Gastroesophageal sphincter (tissue), 4 donors: ENCODE data around the gene GRHPR. TPM values are rescaled to one million over a fixed set of nuclear protein-coding genes. Genes with fewer than 3 reads are reported as not detected.

Experiments
- ATAC-seq: fragments of 150-250 bp; one replicate; pipeline ENCODE4 v1.9.1; 2016; ENCODE audit warnings: mild to moderate bottlenecking, moderate library complexity
- H3K27ac ChIP-seq, 4 donors: fragments of 200-600 bp; sonication (generic) in 3 of 4; 1 replicate in 3 of 4; 2 replicates in 1 of 4; pipeline ENCODE4 v1.5.1; 2016 to 2019
- H3K27me3 ChIP-seq: fragments of 200-600 bp; sonication (generic); one replicate; pipeline ENCODE4 v1.5.1; 2019
- H3K36me3 ChIP-seq, 2 donors: fragments of 200-600 bp; sonication (generic); one replicate each; pipeline ENCODE4 v1.5.1; 2019; ENCODE audit warnings: control low read depth in 1 of 2
- H3K4me1 ChIP-seq, 3 donors: fragments of 200-600 bp; sonication (generic); 1 replicate in 2 of 3; 2 replicates in 1 of 3; pipeline ENCODE4 v1.5.1; 2016 to 2019; ENCODE audit warnings: control low read depth in 2 of 3
- H3K4me3 ChIP-seq, 2 donors: fragments of 200-600 bp; sonication (generic); one replicate each; pipeline ENCODE4 v1.5.1; 2019; ENCODE audit warnings: mild to moderate bottlenecking in 1 of 2, moderate library complexity in 1 of 2
- H3K9me3 ChIP-seq, 3 donors: fragments of 200-600 bp; sonication (generic); one replicate each; pipeline ENCODE4 v1.5.1; 2017 to 2019; ENCODE audit warnings: control low read depth in 2 of 3
- CTCF ChIP-seq, 4 experiments: fragments of 200-600 bp in 2 of 4; fragments of 450-650 bp in 2 of 4; sonication (generic) in 1 of 4; IDR thresholded peaks; one replicate each; pipeline ENCODE4 v1.5.1; 2017 to 2019; ENCODE audit warnings: antibody characterized with exemption in 4 of 4, mild to moderate bottlenecking in 2 of 4, moderate library complexity in 2 of 4
- EP300 ChIP-seq: sonication (generic); formaldehyde crosslinking; IDR thresholded peaks from one replicate; pipeline ENCODE4 v1.6.1; 2017; ENCODE audit warnings: antibody characterized with exemption, mild to moderate bottlenecking
- POLR2A ChIP-seq, 2 donors: fragments of 450-650 bp; IDR thresholded peaks; one replicate each; pipeline ENCODE4 v1.6.1; 2017; ENCODE audit warnings: antibody characterized with exemption in 2 of 2, mild to moderate bottlenecking in 2 of 2, moderate library complexity in 1 of 2
- POLR2AphosphoS5 ChIP-seq: sonication (generic); formaldehyde crosslinking; IDR thresholded peaks from one replicate; pipeline ENCODE4 v1.6.1; 2017; ENCODE audit warnings: antibody characterized with exemption
- WGBS, 2 donors: methylation state at CpG; one replicate each; pipeline ENCODE4 v1.1.5; 2018; ENCODE audit warnings: low coverage in 1 of 2; 5-methylcytosine and 5-hydroxymethylcytosine counted together
- total RNA-seq, 4 donors: library from RNA; depleted of rRNA; stranded (reverse); fragments of >200 nt; gene quantifications; one replicate each; pipeline ENCODE4 v1.1.0, GENCODE V29; 2016

Gene GRHPR
- total RNA-seq, 4 donors from 2014 or later = 119 to 144 (median 134) TPM

GRCh38 chr9:37414503-37414943 is 8.0 kb upstream of the GRHPR start:
- H3K9me3 ChIP-seq = no peaks in the 10 kb centered on the region
- WGBS, 2 donors = 100% methylated on average over 5 of the region's 10 CpGs; no CpG with 5 or more reads in 1 of the 2 donors
- H3K36me3 ChIP-seq = no peaks in the 10 kb centered on the region
- H3K27me3 ChIP-seq = no peaks in the 10 kb centered on the region
- no peak overlapping the region for H3K4me3 ChIP-seq
- peaks cover 0 to 13% (median 0%) of the 10 kb centered on the region in 3 donors for H3K4me1 ChIP-seq
- peak overlapping the region; percentile 6 to 84 (median 78) for H3K27ac ChIP-seq
- no peak for TF ChIP-seq POLR2AphosphoS5
- no peak for TF ChIP-seq EP300
- no peak for ATAC-seq

- ATAC-seq = peak; percentile 80
- peak overlapping the region in 1 of 2 donors; percentile 3 for H3K4me3 ChIP-seq
- no peaks in the 10 kb centered on the region for H3K27me3 ChIP-seq
- 15 to 22% methylated on average over 13 to 18 of the region's 22 CpGs for WGBS, 2 donors
- TF ChIP-seq EP300 (no peak), CTCF (IDR thresholded peaks at IDR 0.05) (peak in 3 of 4 experiments; percentile 84 to 88 (median 87)), POLR2AphosphoS5 (peak; percentile 4), POLR2A (IDR thresholded peaks at IDR 0.05) (no peak)
- H3K9me3 ChIP-seq = no peaks in the 10 kb centered on the region
- H3K36me3 ChIP-seq = no peaks in the 10 kb centered on the region
- H3K4me1 ChIP-seq = peaks cover 0 to 13% (median 0%) of the 10 kb centered on the region in 3 donors
- H3K27ac ChIP-seq = peak overlapping the region; percentile 6 to 84 (median 78)
Observed at GRCh38 chr9:37415011-37415719, 7.3 kb upstream of the GRHPR start.

- Histone ChIP-seq H3K27ac (no peak overlapping the region), H3K4me1 (peaks cover 0 to 21% (median 0%) of the 10 kb centered on the region in 3 donors), H3K4me3 (no peak overlapping the region), H3K27me3 (no peaks in the 10 kb centered on the region), H3K9me3 (no peaks in the 10 kb centered on the region), H3K36me3 (no peaks in the 10 kb centered on the region)
- WGBS, 2 donors = 58 to 100% methylated on average over 1 to 2 of the region's 9 CpGs
- TF ChIP-seq POLR2AphosphoS5 = no peak
- no peak for TF ChIP-seq POLR2A (IDR thresholded peaks at IDR 0.05)
- TF ChIP-seq EP300 = no peak
- TF ChIP-seq CTCF (IDR thresholded peaks at IDR 0.05) = no peak
- no peak for ATAC-seq
Observed at GRCh38 chr9:37417252-37417803, 5.2 kb upstream of the GRHPR start.

- no peaks in the 10 kb centered on the region for H3K36me3 ChIP-seq
- no peaks in the 10 kb centered on the region for H3K27me3 ChIP-seq
- no peak for ATAC-seq
- H3K27ac ChIP-seq = no peak overlapping the region
- WGBS, 2 donors = 79% methylated on average over 2 of the region's 9 CpGs; no CpG with 5 or more reads in 1 of the 2 donors
- H3K4me1 ChIP-seq = peaks cover 0 to 21% (median 0%) of the 10 kb centered on the region in 3 donors
- TF ChIP-seq CTCF (IDR thresholded peaks at IDR 0.05) = no peak
- TF ChIP-seq POLR2AphosphoS5 = no peak
- no peak for TF ChIP-seq POLR2A (IDR thresholded peaks at IDR 0.05)
- no peak for TF ChIP-seq EP300
- H3K9me3 ChIP-seq = no peaks in the 10 kb centered on the region
- no peak overlapping the region for H3K4me3 ChIP-seq
Observed at GRCh38 chr9:37417857-37418618, 4.5 kb upstream of the GRHPR start.

GRCh38 chr9:37419204-37419603 is 3.3 kb upstream of the GRHPR start:
- H3K4me3 ChIP-seq = no peak overlapping the region
- TF ChIP-seq POLR2AphosphoS5 = no peak
- no peak for ATAC-seq
- H3K27ac ChIP-seq = no peak overlapping the region
- H3K4me1 ChIP-seq = peaks cover 3 to 33% (median 10%) of the 10 kb centered on the region in 3 donors
- no peaks in the 10 kb centered on the region for H3K36me3 ChIP-seq
- H3K27me3 ChIP-seq = no peaks in the 10 kb centered on the region
- WGBS, 2 donors = 94 to 98% methylated on average over 3 to 5 of the region's 5 CpGs
- no peaks in the 10 kb centered on the region for H3K9me3 ChIP-seq
